K562 (cell line): ENCODE measurements around the gene POLR3E. TPM values are rescaled to one million over a fixed set of nuclear protein-coding genes. Genes with fewer than 3 reads are reported as not detected.

Source experiments
- BMI1 ChIP-seq: fragments of 150-350 bp; IDR thresholded peaks from 2 replicates; pipeline ENCODE4 v1.6.1; 2014; ENCODE audit warnings: low read length
- CHD7 ChIP-seq: fragments of 200-600 bp; sonication (generic); IDR thresholded peaks from one replicate; pipeline ENCODE4 v1.6.1; 2012; ENCODE audit warnings: mild to moderate bottlenecking, low read depth, low read length, inconsistent platforms
- FOXA3 ChIP-seq, 2 experiments: fragments of 450-650 bp in 1 of 2; sonication (generic) in 1 of 2; formaldehyde crosslinking; IDR thresholded peaks in 1 of 2; conservative IDR thresholded peaks in 1 of 2; 2 replicates each; pipeline versions ENCODE4 v1.4.0 to v1.8.0; 2020 to 2022; ENCODE audit warnings: mild to moderate bottlenecking in 2 of 2, missing genetic modification reagents in 1 of 2
- NFATC3 ChIP-seq: fragments of 450-650 bp; IDR thresholded peaks from 2 replicates; pipeline ENCODE4 v1.6.1; 2017; ENCODE audit warnings: mild to moderate bottlenecking
- NRF1 ChIP-seq, 2 experiments: fragments of 450-650 bp; IDR thresholded peaks in 1 of 2; conservative IDR thresholded peaks in 1 of 2; 2 replicates each; pipeline ENCODE4 v1.6.1; 2014; ENCODE audit warnings: mild to moderate bottlenecking in 2 of 2
- PTRF ChIP-seq: fragments of 450-650 bp; IDR thresholded peaks from 2 replicates; pipeline ENCODE4 v1.6.1; 2016; ENCODE audit warnings: mild to moderate bottlenecking, missing genetic modification characterization, missing compliant biosample characterization
- RCOR1 ChIP-seq, 2 experiments: IDR thresholded peaks; 2 replicates each; pipeline ENCODE4 v1.6.1; 2012; ENCODE audit warnings: low read depth in 2 of 2, low read length in 2 of 2, borderline replicate concordance in 1 of 2, improper control_type of control experiment in 1 of 2
- ZNF41 ChIP-seq: fragments of 250-450 bp; sonication (Bioruptor Pico); conservative IDR thresholded peaks from 2 replicates; pipeline ENCODE4 v1.4.0; 2020; ENCODE audit warnings: mild to moderate bottlenecking
- ZNF592 ChIP-seq: fragments of 450-650 bp; IDR thresholded peaks from 2 replicates; pipeline ENCODE4 v1.6.1; 2017; ENCODE audit warnings: antibody characterized with exemption, mild to moderate bottlenecking
- ZZZ3 ChIP-seq: fragments of 450-650 bp; IDR thresholded peaks from 2 replicates; pipeline ENCODE4 v1.6.1; 2016; ENCODE audit warnings: antibody characterized with exemption, mild to moderate bottlenecking, moderate library complexity
- polyA plus RNA-seq, 8 experiments: library from polyadenylated mRNA; depleted of rRNA in 4 of 8; stranded (reverse) in 5 of 8; unstranded in 3 of 8; fragments of >200 nt; fragmentation: Nextera tagmentation in 2 of 8; fragmentation: Illumina TruSeq in 1 of 8; extraction: Ambion mirVana in 2 of 8; extraction: Trizol in 1 of 8; gene quantifications; 2 replicates each; pipeline versions ENCODE4 v1.2.1 to v1.2.3, GENCODE V29; 2011 to 2014; ENCODE audit warnings: inconsistent platforms in 1 of 8, missing spikeins in 1 of 8
- total RNA-seq, 7 experiments: library from RNA; depleted of rRNA in 6 of 7; stranded (reverse); fragments of >200 nt in 6 of 7; fragmentation: Illumina TruSeq in 2 of 7; extraction: Trizol in 2 of 7; gene quantifications; 2 replicates each; pipeline versions ENCODE4 v1.2.1 to v1.2.3, GENCODE V29; 2011 to 2021; ENCODE audit warnings: low replicate concordance in 1 of 7

The POLR3E gene
- total and polyA plus RNA-seq, 9 of the 15 experiments (the other 6 are each of a cell fraction or from before 2014, with no cell fraction given) = 17.7 to 151 (median 82.6) TPM

- no peak for TF ChIP-seq CHD7
- TF ChIP-seq BMI1 = no peak
- TF ChIP-seq FOXA3 (CRISPR knock-in tag; conservative IDR thresholded peaks at IDR 0.05 in 1 of 2, IDR thresholded peaks at IDR 0.05 in 1 of 2) = no peak
- no peak for TF ChIP-seq PTRF (tag)
- peak; percentile 78 to 93; a peak in 3 of 4 replicates for TF ChIP-seq RCOR1 (IDR thresholded peaks at IDR 0.05; ENCODE audit: borderline replicate concordance in 1 of 2, low read depth in 2 of 2, low read length in 2 of 2)
- TF ChIP-seq NRF1 (conservative IDR thresholded peaks at IDR 0.05 in 1 of 2, IDR thresholded peaks at IDR 0.05 in 1 of 2) = no peak
- peak; percentile 73 for TF ChIP-seq ZNF592
- TF ChIP-seq ZNF41 (CRISPR knock-in tag) = no peak
- TF ChIP-seq ZZZ3 = no peak
- no peak for TF ChIP-seq NFATC3
Observed at GRCh38 chr16:22282254-22282892, 14.8 kb upstream of the POLR3E start (continued).
